Prostate gland (tissue), 2 donors: Measurements from ENCODE around the gene SAP30BP.

Experiments
- CTCF ChIP-seq, 4 experiments: fragments of 200-600 bp in 2 of 4; fragments of 450-650 bp in 2 of 4; sonication (generic) in 2 of 4; IDR thresholded peaks; 1 replicate in 3 of 4; 2 replicates in 1 of 4; pipeline ENCODE4 v1.5.1; 2016 to 2019; ENCODE audit warnings: antibody characterized with exemption in 4 of 4, mild to moderate bottlenecking in 2 of 4, moderate library complexity in 2 of 4
- POLR2A ChIP-seq: fragments of 450-650 bp; IDR thresholded peaks from one replicate; pipeline ENCODE4 v1.6.1; 2016; ENCODE audit warnings: antibody characterized with exemption, mild to moderate bottlenecking
- POLR2AphosphoS5 ChIP-seq: sonication (generic); formaldehyde crosslinking; IDR thresholded peaks from one replicate; pipeline ENCODE4 v1.6.1; 2017; ENCODE audit warnings: antibody characterized with exemption

DNA sequence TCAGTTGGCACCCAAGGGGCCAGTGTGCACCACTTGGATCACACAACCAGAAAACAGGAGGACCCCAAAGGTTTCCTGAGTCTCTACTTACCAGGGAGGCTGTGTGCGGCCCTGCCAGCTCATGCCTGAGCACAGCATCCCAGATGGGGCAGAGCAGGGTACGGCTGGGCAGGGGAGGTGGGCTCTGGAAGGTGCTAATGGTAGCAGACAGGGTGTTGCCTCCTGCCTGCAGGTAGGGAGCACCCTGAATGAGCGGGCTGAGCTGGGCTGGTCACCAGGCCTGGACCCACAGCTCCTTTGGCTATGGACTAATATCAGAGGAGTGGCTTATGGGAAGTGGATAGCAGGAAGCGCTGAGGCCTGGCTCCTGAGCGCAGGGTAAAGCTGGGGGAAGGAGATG, 14.8 kb upstream of the SAP30BP start:
- TF ChIP-seq CTCF (IDR thresholded peaks at IDR 0.05) (no peak), POLR2A (no peak), POLR2AphosphoS5 (no peak)
